Peyer's patch (tissue), 4 donors: ENCODE data around the gene TMEM117. TPM values are rescaled to one million over a fixed set of nuclear protein-coding genes. Genes with fewer than 3 reads are reported as not detected.

Experiments
- DNase-seq, 3 donors: peaks; one replicate each; pipeline ENCODE4 v3.0.0-alpha.2; 2017 to 2019
- H3K27ac ChIP-seq, 4 donors: fragments of 200-600 bp; sonication (generic); one replicate each; pipeline ENCODE4 v1.5.1; 2016 to 2019
- H3K27me3 ChIP-seq, 2 donors: fragments of 200-600 bp; sonication (generic); one replicate each; pipeline ENCODE4 v1.5.1; 2019
- H3K36me3 ChIP-seq, 3 donors: fragments of 200-600 bp; sonication (generic); one replicate each; pipeline ENCODE4 v1.5.1; 2016 to 2019
- H3K4me1 ChIP-seq, 4 donors: fragments of 200-600 bp; sonication (generic); one replicate each; pipeline ENCODE4 v1.5.1; 2016 to 2019
- H3K4me3 ChIP-seq, 4 donors: fragments of 200-600 bp; sonication (generic); 1 replicate in 3 of 4; 2 replicates in 1 of 4; pipeline ENCODE4 v1.5.1; 2016 to 2019; ENCODE audit warnings: mild to moderate bottlenecking in 1 of 4
- H3K9me3 ChIP-seq, 4 donors: fragments of 200-600 bp; sonication (generic); one replicate each; pipeline ENCODE4 v1.5.1; 2016 to 2019; ENCODE audit warnings: mild to moderate bottlenecking in 1 of 4
- POLR2A ChIP-seq, 2 donors: fragments of 450-650 bp; IDR thresholded peaks; one replicate each; pipeline ENCODE4 v1.5.1; 2017; ENCODE audit warnings: antibody characterized with exemption in 2 of 2, mild to moderate bottlenecking in 2 of 2, moderate library complexity in 2 of 2
- total RNA-seq, 4 donors: library from RNA; depleted of rRNA; stranded (reverse); fragments of >200 nt; gene quantifications; one replicate each; pipeline ENCODE4 v1.1.0, GENCODE V29; 2016
- TF ChIP-seq, protein P1 (sequence below), 6 experiments: fragments of 450-650 bp in 4 of 6; fragments of 200-600 bp in 2 of 6; sonication (generic) in 1 of 6; IDR thresholded peaks; one replicate each; pipeline ENCODE4 v1.5.1; 2017 to 2019; ENCODE audit warnings: antibody characterized with exemption in 6 of 6, mild to moderate bottlenecking in 3 of 6, moderate library complexity in 1 of 6

TMEM117 gene
- total RNA-seq, 4 donors from 2014 or later = 10.7 to 60.1 (median 51.9) TPM

DNA sequence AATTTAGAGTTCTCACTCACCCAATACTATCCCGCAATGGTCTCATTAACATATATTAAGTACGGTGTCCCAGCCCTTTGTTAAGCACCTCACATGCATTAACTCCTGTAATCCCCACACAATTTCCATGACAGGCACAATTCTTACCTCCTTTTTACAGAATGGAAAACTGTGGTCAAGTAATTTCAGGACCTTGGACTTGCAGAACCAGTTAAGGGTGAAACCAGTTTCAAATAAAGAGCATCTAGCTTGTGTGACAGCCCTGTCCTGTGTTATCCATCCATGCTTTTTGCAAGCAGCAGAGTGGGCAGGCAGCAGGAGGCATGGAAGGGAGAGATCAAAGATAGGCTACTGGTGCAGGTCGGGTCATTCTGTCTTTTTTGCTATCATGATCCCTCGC is 569.4 kb downstream of the TMEM117 start:
- no peaks in the 10 kb centered on the region for H3K4me1 ChIP-seq
- TF ChIP-seq, protein P1, sequence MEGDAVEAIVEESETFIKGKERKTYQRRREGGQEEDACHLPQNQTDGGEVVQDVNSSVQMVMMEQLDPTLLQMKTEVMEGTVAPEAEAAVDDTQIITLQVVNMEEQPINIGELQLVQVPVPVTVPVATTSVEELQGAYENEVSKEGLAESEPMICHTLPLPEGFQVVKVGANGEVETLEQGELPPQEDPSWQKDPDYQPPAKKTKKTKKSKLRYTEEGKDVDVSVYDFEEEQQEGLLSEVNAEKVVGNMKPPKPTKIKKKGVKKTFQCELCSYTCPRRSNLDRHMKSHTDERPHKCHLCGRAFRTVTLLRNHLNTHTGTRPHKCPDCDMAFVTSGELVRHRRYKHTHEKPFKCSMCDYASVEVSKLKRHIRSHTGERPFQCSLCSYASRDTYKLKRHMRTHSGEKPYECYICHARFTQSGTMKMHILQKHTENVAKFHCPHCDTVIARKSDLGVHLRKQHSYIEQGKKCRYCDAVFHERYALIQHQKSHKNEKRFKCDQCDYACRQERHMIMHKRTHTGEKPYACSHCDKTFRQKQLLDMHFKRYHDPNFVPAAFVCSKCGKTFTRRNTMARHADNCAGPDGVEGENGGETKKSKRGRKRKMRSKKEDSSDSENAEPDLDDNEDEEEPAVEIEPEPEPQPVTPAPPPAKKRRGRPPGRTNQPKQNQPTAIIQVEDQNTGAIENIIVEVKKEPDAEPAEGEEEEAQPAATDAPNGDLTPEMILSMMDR (IDR thresholded peaks at IDR 0.05) = no peak
- TF ChIP-seq POLR2A (IDR thresholded peaks at IDR 0.05) = no peak
- no peak for DNase-seq
- H3K27ac ChIP-seq = no peak overlapping the region
- H3K4me3 ChIP-seq = no peak overlapping the region
- no peaks in the 10 kb centered on the region for H3K27me3 ChIP-seq
- H3K36me3 ChIP-seq = no peaks in the 10 kb centered on the region
- no peaks in the 10 kb centered on the region for H3K9me3 ChIP-seq

DNA sequence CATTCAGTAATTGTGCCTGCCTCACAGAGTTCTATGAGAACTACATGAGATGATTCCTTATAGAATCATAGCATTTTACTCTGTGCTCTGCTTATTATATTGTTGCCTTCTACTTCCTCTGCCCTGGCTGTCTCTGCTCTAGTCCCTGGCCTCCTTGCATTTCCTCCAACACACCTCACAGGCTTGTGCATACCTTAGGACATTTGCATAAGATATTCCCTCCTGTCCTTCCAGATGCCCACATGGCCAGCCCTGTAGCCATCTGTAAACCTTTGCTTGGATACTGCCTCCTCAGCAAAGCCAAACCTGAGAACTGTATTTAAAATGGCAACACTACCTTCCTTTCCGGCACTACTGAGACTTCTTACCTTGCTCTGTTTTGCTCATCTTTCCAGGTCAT is 586.7 kb downstream of the TMEM117 start:
- H3K4me3 ChIP-seq = no peak overlapping the region
- no peaks in the 10 kb centered on the region for H3K27me3 ChIP-seq
- H3K36me3 ChIP-seq = no peaks in the 10 kb centered on the region
- H3K9me3 ChIP-seq = no peaks in the 10 kb centered on the region
- TF ChIP-seq, protein P1 (IDR thresholded peaks at IDR 0.05) = no peak
- TF ChIP-seq POLR2A (IDR thresholded peaks at IDR 0.05) = no peak
- no peak overlapping the region for H3K27ac ChIP-seq
- no peaks in the 10 kb centered on the region for H3K4me1 ChIP-seq
- DNase-seq = no peak

GRCh38 chr12:44428825-44429224 is 592.9 kb downstream of the TMEM117 start:
- H3K36me3 ChIP-seq = no peaks in the 10 kb centered on the region
- TF ChIP-seq, protein P1 (IDR thresholded peaks at IDR 0.05) = no peak
- TF ChIP-seq POLR2A (IDR thresholded peaks at IDR 0.05) = no peak
- no peaks in the 10 kb centered on the region for H3K9me3 ChIP-seq
- no peaks in the 10 kb centered on the region for H3K4me1 ChIP-seq
- H3K4me3 ChIP-seq = no peak overlapping the region
- H3K27me3 ChIP-seq = no peaks in the 10 kb centered on the region
- no peak for DNase-seq
- H3K27ac ChIP-seq = no peak overlapping the region

- no peaks in the 10 kb centered on the region for H3K36me3 ChIP-seq
- TF ChIP-seq POLR2A (IDR thresholded peaks at IDR 0.05) = no peak
- TF ChIP-seq, protein P1 (IDR thresholded peaks at IDR 0.05) = no peak
- H3K27me3 ChIP-seq = no peaks in the 10 kb centered on the region
- no peak overlapping the region for H3K4me3 ChIP-seq
- H3K4me1 ChIP-seq = no peaks in the 10 kb centered on the region
- H3K27ac ChIP-seq = no peak overlapping the region
- DNase-seq = no peak
- no peaks in the 10 kb centered on the region for H3K9me3 ChIP-seq
Observed at GRCh38 chr12:44431647-44432343, 595.9 kb downstream of the TMEM117 start.

DNA sequence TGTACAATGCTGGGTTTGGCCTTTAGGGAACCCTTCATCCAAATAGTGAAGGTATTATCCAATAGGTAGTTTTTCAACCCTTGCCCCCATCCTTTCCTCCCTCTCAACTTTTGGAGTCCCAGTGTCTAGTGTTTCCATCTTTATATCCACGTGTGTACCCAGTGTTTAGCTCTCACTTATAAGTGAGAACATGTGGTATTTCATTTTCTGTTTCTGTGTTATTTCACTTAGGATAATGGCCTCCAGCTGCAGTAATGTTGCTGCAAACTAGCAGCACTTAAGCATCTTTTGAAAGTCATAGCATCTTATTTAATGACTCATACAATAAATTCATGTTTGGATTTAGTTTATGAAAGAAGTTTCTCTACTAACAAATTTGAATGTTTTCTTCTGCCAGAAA is 597.8 kb downstream of the TMEM117 start:
- DNase-seq = no peak
- Histone ChIP-seq H3K4me1 (no peaks in the 10 kb centered on the region), H3K9me3 (no peaks in the 10 kb centered on the region), H3K27ac (no peak overlapping the region), H3K36me3 (no peaks in the 10 kb centered on the region), H3K27me3 (no peaks in the 10 kb centered on the region), H3K4me3 (no peak overlapping the region)
- TF ChIP-seq POLR2A (IDR thresholded peaks at IDR 0.05) = no peak
- TF ChIP-seq, protein P1 (IDR thresholded peaks at IDR 0.05) = no peak
